IMR-90 (cell line): ENCODE measurements around the gene BEAN1. TPM values are rescaled to one million over a fixed set of nuclear protein-coding genes. Genes with fewer than 3 reads are reported as not detected.

Source experiments
- ATAC-seq: fragments of 200-7000 bp; cut with Tn5 transposase; 2 replicates; pipeline ENCODE4 v1.9.1; 2020; ENCODE audit warnings: low read depth, mild to moderate bottlenecking, moderate library complexity
- BruUV-seq: library from RNA; stranded (reverse); fragments of 400-500 nt; replicated peaks from 2 replicates; lab custom pipeline; 2021; lab: Mats Ljungman, UMichigan
- CTCF ChIA-PET: fragments of 300-600 bp; formaldehyde crosslinking; extraction: SDS; loops from one replicate; lab custom pipeline; 2021; ENCODE audit warnings: antibody characterized with exemption; lab: Yijun Ruan, JAX
- POLR2A ChIA-PET: fragments of 300-600 bp; sonication (Branson Sonifier 250); formaldehyde crosslinking; loops from one replicate; lab custom pipeline; 2022; ENCODE audit warnings: antibody characterized with exemption; ENCODE audit not compliant: unreplicated experiment; lab: Charles Lee
- DNase-seq: peaks from one replicate; pipeline ENCODE4 v3.0.0; 2013
- H2AFZ ChIP-seq: replicated peaks from 2 replicates; pipeline ENCODE3; 2013; ENCODE audit warnings: low read length, mild to moderate bottlenecking; ENCODE audit not compliant: poor library complexity
- H2AK5ac ChIP-seq: 2 replicates; pipeline ENCODE4 v1.6.1; 2013; ENCODE audit warnings: low read depth, low read length, inconsistent platforms
- H2AK9ac ChIP-seq: replicated peaks from 2 replicates; pipeline ENCODE3; 2013; ENCODE audit warnings: mild to moderate bottlenecking, low read depth, low read length, moderate library complexity; ENCODE audit not compliant: poor library complexity
- H2BK120ac ChIP-seq: 2 replicates; pipeline ENCODE4 v1.6.1; 2013; ENCODE audit warnings: low read depth, low read length, inconsistent platforms
- H2BK15ac ChIP-seq: 3 replicates; pipeline ENCODE4 v1.6.1; 2013; ENCODE audit warnings: low read depth, low read length, inconsistent platforms
- H2BK20ac ChIP-seq: 2 replicates; pipeline ENCODE4 v1.6.1; 2013; ENCODE audit warnings: low read depth, mild to moderate bottlenecking, inconsistent platforms, low read length, moderate library complexity
- H2BK5ac ChIP-seq: 2 replicates; pipeline ENCODE4 v1.6.1; 2013; ENCODE audit warnings: mild to moderate bottlenecking, low read depth, low read length, inconsistent platforms; ENCODE audit not compliant: poor library complexity, severe bottlenecking
- H3K14ac ChIP-seq: replicated peaks from 2 replicates; pipeline ENCODE4 v1.6.1; 2013; ENCODE audit warnings: low read depth, low read length, inconsistent platforms
- H3K18ac ChIP-seq: 2 replicates; pipeline ENCODE4 v1.6.1; 2013; ENCODE audit warnings: low read depth, low read length, control low read depth
- H3K23ac ChIP-seq: 2 replicates; pipeline ENCODE4 v1.6.1; 2013; ENCODE audit warnings: low read depth, low read length, inconsistent platforms
- H3K27ac ChIP-seq: 2 replicates; pipeline ENCODE4 v1.5.1; 2013; ENCODE audit warnings: mild to moderate bottlenecking, control low read depth, low read length; ENCODE audit not compliant: insufficient read depth
- H3K27me3 ChIP-seq: 2 replicates; pipeline ENCODE4 v1.6.1; 2013; ENCODE audit warnings: low read length; ENCODE audit not compliant: control insufficient read depth, insufficient read depth
- H3K36me3 ChIP-seq: 2 replicates; pipeline ENCODE4 v1.6.1; 2013; ENCODE audit warnings: low read length, mixed read lengths; ENCODE audit not compliant: control insufficient read depth, insufficient read depth
- H3K4ac ChIP-seq: 2 replicates; pipeline ENCODE4 v1.6.1; 2013; ENCODE audit warnings: low read depth, low read length, inconsistent platforms
- H3K4me1 ChIP-seq: 2 replicates; pipeline ENCODE4 v1.6.1; 2013; ENCODE audit warnings: low read length, mixed read lengths; ENCODE audit not compliant: control insufficient read depth, insufficient read depth
- H3K4me2 ChIP-seq: 2 replicates; pipeline ENCODE4 v1.6.1; 2013; ENCODE audit warnings: low read depth, mild to moderate bottlenecking, control low read depth, low read length, moderate library complexity
- H3K4me3 ChIP-seq: 2 replicates; pipeline ENCODE4 v1.5.1; 2013; ENCODE audit warnings: low read depth, mild to moderate bottlenecking, control low read depth, low read length, moderate library complexity; ENCODE audit not compliant: insufficient read depth
- H3K56ac ChIP-seq: 2 replicates; pipeline ENCODE4 v1.6.1; 2013; ENCODE audit warnings: low read length, inconsistent platforms; ENCODE audit not compliant: insufficient read depth; ENCODE audit errors: extremely low read depth
- H3K79me1 ChIP-seq, 2 experiments: 2 replicates each; pipeline ENCODE4 v1.6.1; 2013; ENCODE audit warnings: low read length in 2 of 2, inconsistent platforms in 1 of 2, low read depth in 1 of 2
- H3K9ac ChIP-seq: 2 replicates; pipeline ENCODE4 v1.6.1; 2013; ENCODE audit warnings: low read depth, low read length, control low read depth
- H3K9me1 ChIP-seq: 2 replicates; pipeline ENCODE4 v1.6.1; 2013; ENCODE audit warnings: low read length, inconsistent platforms; ENCODE audit not compliant: insufficient read depth
- H3K9me3 ChIP-seq: 2 replicates; pipeline ENCODE4 v1.6.1; 2013; ENCODE audit warnings: low read length; ENCODE audit not compliant: control insufficient read depth, insufficient read depth
- H4K20me1 ChIP-seq: 2 replicates; pipeline ENCODE4 v1.6.1; 2013; ENCODE audit warnings: low read length, inconsistent platforms; ENCODE audit not compliant: insufficient read depth
- H4K5ac ChIP-seq: 2 replicates; pipeline ENCODE4 v1.6.1; 2013; ENCODE audit warnings: mild to moderate bottlenecking, low read depth, low read length, control low read depth
- H4K8ac ChIP-seq, 2 experiments: 2 replicates each; pipeline ENCODE4 v1.6.1; 2013; ENCODE audit warnings: low read depth in 2 of 2, low read length in 2 of 2, control low read depth in 1 of 2, inconsistent platforms in 1 of 2
- H4K91ac ChIP-seq: 2 replicates; pipeline ENCODE4 v1.6.1; 2013; ENCODE audit warnings: low read depth, low read length, inconsistent platforms; ENCODE audit not compliant: insufficient read depth
- ELK1 ChIP-seq: fragments of 150-350 bp; IDR thresholded peaks from 2 replicates; pipeline ENCODE4 v1.6.1; 2016; ENCODE audit warnings: low read depth, mild to moderate bottlenecking, low read length, moderate library complexity, borderline replicate concordance
- SMC3 ChIP-seq: fragments of 150-350 bp; IDR thresholded peaks from 2 replicates; pipeline ENCODE4 v1.6.1; 2016; ENCODE audit warnings: low read depth, mild to moderate bottlenecking, antibody characterized with exemption, low read length, moderate library complexity
- WGBS, 2 experiments: methylation state at CpG; one replicate each; pipeline versions ENCODE4 v1.1.5 to v1.1.7; 2013; ENCODE audit warnings: missing lambda C conversion rate in 2 of 2; ENCODE audit not compliant: insufficient read length in 1 of 2; ENCODE audit errors: extremely low coverage in 2 of 2; 5-methylcytosine and 5-hydroxymethylcytosine counted together
- dilution Hi-C: fragments of 300-500 bp; cut with HindIII; formaldehyde crosslinking; loops from one replicate; pipeline ENCODE4 v1.14.3; 2018; ENCODE audit warnings: low sequenced_read_pairs; ENCODE audit not compliant: unreplicated experiment
- in situ Hi-C: fragments of 300-500 bp; cut with MboI; formaldehyde crosslinking; loops from 3 replicates; pipeline ENCODE4 v1.14.3; 2019; ENCODE audit warnings: low sequenced_read_pairs, inconsistent platforms, mixed read lengths
- intact Hi-C: fragments of 100-400 bp; cut with micrococcal nuclease; formaldehyde crosslinking; loops from 2 replicates; pipeline ENCODE4 v1.10.0; 2022
- polyA plus RNA-seq, 3 experiments: library from polyadenylated mRNA; depleted of rRNA; stranded (reverse); fragments of >200 nt; gene quantifications; 2 replicates each; pipeline ENCODE4 v1.2.3, GENCODE V29; 2012; ENCODE audit warnings: low replicate concordance in 1 of 3
- total RNA-seq: library from RNA; depleted of rRNA; stranded (reverse); fragments of >200 nt; gene quantifications from 2 replicates; pipeline ENCODE4 v1.2.3, GENCODE V29; 2012

BEAN1 gene
- total and polyA plus RNA-seq, 2 of the 4 experiments (the other 2 are of a cell fraction) = not detected

DNA sequence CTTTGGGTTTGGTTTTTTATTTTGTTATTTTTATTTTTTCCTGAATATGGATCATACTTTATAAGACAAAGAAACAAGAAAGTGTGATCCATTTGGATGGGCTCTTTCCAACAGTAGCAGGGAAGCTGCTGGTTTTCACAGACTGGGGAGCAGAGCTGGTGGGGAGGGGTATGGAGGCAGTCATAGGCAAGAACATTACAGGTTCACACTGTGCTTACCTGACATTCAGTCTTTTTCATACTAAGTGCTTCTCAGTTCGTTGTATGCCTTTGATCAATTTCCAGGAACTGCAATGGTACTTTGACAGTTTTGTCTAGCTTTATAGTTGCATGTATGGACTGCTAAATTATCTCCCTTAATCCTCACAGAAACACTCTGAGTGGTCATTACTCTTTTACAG lies 27.7 kb downstream of the BEAN1 start:
- Histone ChIP-seq H3K4me3 (no peak overlapping the region), H3K23ac (no peak overlapping the region), H3K14ac (no peak overlapping the region), H3K27ac (no peak overlapping the region), H2BK120ac (no peak overlapping the region), H3K4me2 (no peak overlapping the region), H4K20me1 (no peaks in the 10 kb centered on the region), H2BK15ac (no peak overlapping the region), H3K36me3 (no peaks in the 10 kb centered on the region), H2AK5ac (no peak overlapping the region), H4K5ac (no peak overlapping the region), H3K27me3 (peaks cover 43% of the 10 kb centered on the region), H4K91ac (no peak overlapping the region), H3K9me3 (no peaks in the 10 kb centered on the region), H2BK5ac (no peak overlapping the region), H3K9me1 (no peaks in the 10 kb centered on the region), H3K9ac (no peak overlapping the region), H3K4me1 (no peaks in the 10 kb centered on the region), H4K8ac (no peak overlapping the region), H3K79me1 (no peaks in the 10 kb centered on the region), H3K4ac (no peak overlapping the region), H2AK9ac (no peak overlapping the region), H2AFZ (no peak overlapping the region), H3K56ac (no peak overlapping the region), H2BK20ac (no peak overlapping the region), H3K18ac (no peak overlapping the region)
- DNase-seq = no peak
- dilution Hi-C loops = no loop called here
- in situ Hi-C loops = no loop called here
- CTCF ChIA-PET = no interaction called here
- no TSS peak for BruUV-seq
- WGBS, 2 experiments = no CpG with 5 or more reads among the region's 1 CpG
- no peak for ATAC-seq
- POLR2A ChIA-PET = no interaction called here
- intact Hi-C loops = no loop called here
- no peak for TF ChIP-seq SMC3
- TF ChIP-seq ELK1 = no peak
